Uterus (tissue), 4 donors: Measurements from ENCODE around the gene ADARB2. TPM values are rescaled to one million over a fixed set of nuclear protein-coding genes. Genes with fewer than 3 reads are reported as not detected.

Experiments
- DNase-seq, 2 donors: peaks; one replicate each; pipeline ENCODE4 v3.0.0-alpha.2; 2019 to 2020
- H3K27ac ChIP-seq, 2 donors: fragments of 200-600 bp; sonication (generic); 1 replicate in 1 of 2; 2 replicates in 1 of 2; pipeline ENCODE4 v1.5.1; 2016 to 2018
- H3K27me3 ChIP-seq, 2 donors: fragments of 200-600 bp; sonication (generic); one replicate each; pipeline ENCODE4 v1.5.1; 2018 to 2019; ENCODE audit warnings: control low read depth in 1 of 2
- H3K36me3 ChIP-seq, 2 donors: fragments of 200-600 bp; sonication (generic); one replicate each; pipeline ENCODE4 v1.5.1; 2019; ENCODE audit warnings: control low read depth in 1 of 2
- H3K4me1 ChIP-seq, 2 donors: fragments of 200-600 bp; sonication (generic); one replicate each; pipeline ENCODE4 v1.5.1; 2018 to 2019; ENCODE audit warnings: control low read depth in 1 of 2
- H3K4me3 ChIP-seq, 2 donors: fragments of 200-600 bp; sonication (generic); 1 replicate in 1 of 2; 2 replicates in 1 of 2; pipeline ENCODE4 v1.5.1; 2018 to 2019; ENCODE audit warnings: mild to moderate bottlenecking in 1 of 2
- H3K9me3 ChIP-seq, 2 donors: fragments of 200-600 bp; sonication (generic); one replicate each; pipeline ENCODE4 v1.5.1; 2019; ENCODE audit warnings: control low read depth in 1 of 2
- CTCF ChIP-seq, 4 experiments: fragments of 200-600 bp in 2 of 4; fragments of 450-650 bp in 2 of 4; sonication (generic) in 2 of 4; IDR thresholded peaks; one replicate each; pipeline ENCODE4 v1.5.1; 2016 to 2019; ENCODE audit warnings: antibody characterized with exemption in 4 of 4, mild to moderate bottlenecking in 2 of 4, moderate library complexity in 1 of 4
- POLR2A ChIP-seq, 2 donors: fragments of 450-650 bp; IDR thresholded peaks; one replicate each; pipeline ENCODE4 v1.6.1; 2016; ENCODE audit warnings: antibody characterized with exemption in 2 of 2, mild to moderate bottlenecking in 1 of 2, moderate library complexity in 1 of 2
- intact Hi-C: fragments of 100-400 bp; cut with DNase I; formaldehyde crosslinking; loops from one replicate; pipeline ENCODE4 v1.15.1; 2023; ENCODE audit warnings: low total_unique reads
- total RNA-seq, 4 donors: library from RNA; depleted of rRNA in 3 of 4; stranded (reverse); fragments of >200 nt in 3 of 4; gene quantifications; one replicate each; pipeline versions ENCODE4 v1.1.0 to v1.2.4, GENCODE V29; 2014 to 2023
- donor health status: DM: yes; HTN: yes; CAD: no.

The ADARB2 gene
- total RNA-seq, 4 donors from 2014 or later = 0.76 to 2.6 (median 2.0) TPM; not detected in 1

GRCh38 chr10:1410469-1411395 lies 326.6 kb downstream of the ADARB2 start:
- no peak overlapping the region for H3K27ac ChIP-seq
- no peak overlapping the region for H3K4me3 ChIP-seq
- intact Hi-C loops = no loop called here
- no peaks in the 10 kb centered on the region for H3K27me3 ChIP-seq
- H3K9me3 ChIP-seq = no peaks in the 10 kb centered on the region
- DNase-seq = no peak
- H3K4me1 ChIP-seq = no peaks in the 10 kb centered on the region
- TF ChIP-seq POLR2A (IDR thresholded peaks at IDR 0.05) = no peak
- no peak for TF ChIP-seq CTCF (IDR thresholded peaks at IDR 0.05)
- H3K36me3 ChIP-seq = no peaks in the 10 kb centered on the region

GRCh38 chr10:1410032-1410431 lies 327.3 kb downstream of the ADARB2 start:
- no peaks in the 10 kb centered on the region for H3K27me3 ChIP-seq
- no peaks in the 10 kb centered on the region for H3K4me1 ChIP-seq
- DNase-seq = no peak

GRCh38 chr10:1409392-1409791 lies 327.9 kb downstream of the ADARB2 start:
- H3K4me3 ChIP-seq = no peak overlapping the region
- DNase-seq = no peak
- TF ChIP-seq CTCF (IDR thresholded peaks at IDR 0.05) (no peak), POLR2A (IDR thresholded peaks at IDR 0.05) (no peak)
- no peak overlapping the region for H3K27ac ChIP-seq
- no peaks in the 10 kb centered on the region for H3K9me3 ChIP-seq
- no peaks in the 10 kb centered on the region for H3K4me1 ChIP-seq
- H3K27me3 ChIP-seq = no peaks in the 10 kb centered on the region
- intact Hi-C loops = no loop called here
- no peaks in the 10 kb centered on the region for H3K36me3 ChIP-seq

More at GRCh38 chr10:1410032-1410431, 327.3 kb downstream of the ADARB2 start:
- Histone ChIP-seq H3K27ac (no peak overlapping the region), H3K9me3 (no peaks in the 10 kb centered on the region), H3K4me3 (no peak overlapping the region), H3K36me3 (no peaks in the 10 kb centered on the region)
- intact Hi-C loops = no loop called here
- no peak for TF ChIP-seq CTCF (IDR thresholded peaks at IDR 0.05)
- no peak for TF ChIP-seq POLR2A (IDR thresholded peaks at IDR 0.05)

- H3K27ac ChIP-seq = no peak overlapping the region
- H3K9me3 ChIP-seq = no peaks in the 10 kb centered on the region
- no peaks in the 10 kb centered on the region for H3K27me3 ChIP-seq
- intact Hi-C loops = no loop called here
- H3K4me1 ChIP-seq = no peaks in the 10 kb centered on the region
- no peak for TF ChIP-seq POLR2A (IDR thresholded peaks at IDR 0.05)
- TF ChIP-seq CTCF (IDR thresholded peaks at IDR 0.05) = no peak
- DNase-seq = no peak
- no peaks in the 10 kb centered on the region for H3K36me3 ChIP-seq
- H3K4me3 ChIP-seq = no peak overlapping the region
These were observed 328.5 kb downstream of the ADARB2 start for GRCh38 chr10:1408651-1409367.
